Neutrophil (primary cell): ENCODE measurements around the gene NOP9.

Source experiments
- H3K27ac ChIP-seq: fragments of 200-600 bp; sonication (generic); 2 replicates; pipeline ENCODE4 v1.5.1; 2016; ENCODE audit warnings: mild to moderate bottlenecking, moderate library complexity
- H3K27me3 ChIP-seq: fragments of 200-600 bp; sonication (generic); 2 replicates; pipeline ENCODE4 v1.6.0; 2016; ENCODE audit warnings: mild to moderate bottlenecking
- H3K36me3 ChIP-seq: fragments of 200-600 bp; sonication (generic); 2 replicates; pipeline ENCODE4 v1.5.1; 2017
- H3K4me1 ChIP-seq, 2 experiments: fragments of 200-600 bp in 1 of 2; sonication (generic) in 1 of 2; 1 replicate in 1 of 2; 2 replicates in 1 of 2; pipeline versions ENCODE4 v1.5.1 to v1.6.1; 2013 to 2016; ENCODE audit warnings: low read depth in 1 of 2, low read length in 1 of 2, mild to moderate bottlenecking in 1 of 2, moderate library complexity in 1 of 2; ENCODE audit not compliant: control insufficient read depth in 1 of 2, insufficient read depth in 1 of 2
- H3K4me3 ChIP-seq, 2 experiments: fragments of 200-600 bp in 1 of 2; sonication (generic) in 1 of 2; 1 replicate in 1 of 2; 2 replicates in 1 of 2; pipeline ENCODE4 v1.5.1; 2013 to 2016; ENCODE audit warnings: low read depth in 1 of 2, low read length in 1 of 2, mild to moderate bottlenecking in 1 of 2, moderate library complexity in 1 of 2
- H3K9me3 ChIP-seq: fragments of 200-600 bp; sonication (generic); 2 replicates; pipeline ENCODE4 v1.5.1; 2016
- CTCF ChIP-seq: fragments of 200-600 bp; sonication (generic); IDR thresholded peaks from 2 replicates; pipeline ENCODE4 v1.5.1; 2016; ENCODE audit warnings: antibody characterized with exemption

Gene NOP9

GRCh38 chr14:24270537-24271133, 29.0 kb upstream of the NOP9 start:
- Histone ChIP-seq H3K36me3 (peaks cover 39% of the 10 kb centered on the region), H3K27me3 (no peaks in the 10 kb centered on the region), H3K4me3 (peak overlapping the region; percentile 83 to 90), H3K9me3 (no peaks in the 10 kb centered on the region), H3K27ac (peak overlapping the region; percentile 95), H3K4me1 (peaks cover 46 to 48% of the 10 kb centered on the region in 2 experiments)
- TF ChIP-seq CTCF, result no peak

GRCh38 chr14:24271134-24271833, 28.4 kb upstream of the NOP9 start, which contains the start of gene RABGGTA:
Gene RABGGTA (minus strand): TSS chr14:24271597. CDS start chr14:24271115, 482 bp downstream.
- Histone ChIP-seq H3K27ac (peak within 1 kb of the TSS; percentile 95), H3K4me3 (peak within 1 kb of the TSS; percentile 83 to 90), H3K4me1 (peaks cover 49 to 50% of the 10 kb centered on the region in 2 experiments), H3K27me3 (no peaks in the 10 kb centered on the region), H3K36me3 (peaks cover 32% of the 10 kb centered on the region), H3K9me3 (no peaks in the 10 kb centered on the region)
- TF ChIP-seq CTCF, result peak; percentile 95

- Histone ChIP-seq H3K27me3 (no peaks in the 10 kb centered on the region), H3K9me3 (no peaks in the 10 kb centered on the region), H3K4me3 (peak overlapping the region; percentile 83 to 90), H3K36me3 (peaks cover 26% of the 10 kb centered on the region), H3K27ac (peak overlapping the region; percentile 95), H3K4me1 (peaks cover 55 to 56% of the 10 kb centered on the region in 2 experiments)
- no peak for TF ChIP-seq CTCF
These were observed 27.8 kb upstream of the NOP9 start for GRCh38 chr14:24271834-24272263.

- peaks cover 20% of the 10 kb centered on the region for H3K36me3 ChIP-seq
- H3K4me3 ChIP-seq, result no peak overlapping the region
- no peaks in the 10 kb centered on the region for H3K27me3 ChIP-seq
- TF ChIP-seq CTCF, result no peak
- H3K9me3 ChIP-seq, result no peaks in the 10 kb centered on the region
- H3K27ac ChIP-seq, result peak overlapping the region; percentile 95
- H3K4me1 ChIP-seq, result peaks cover 61 to 62% of the 10 kb centered on the region in 2 experiments
These were observed 27.2 kb upstream of the NOP9 start for GRCh38 chr14:24272467-24272866.

GRCh38 chr14:24273422-24273998, 26.1 kb upstream of the NOP9 start:
- peak overlapping the region; percentile 95 for H3K27ac ChIP-seq
- TF ChIP-seq CTCF, result no peak
- H3K9me3 ChIP-seq, result no peaks in the 10 kb centered on the region
- peak overlapping the region in 1 of 2 experiments; percentile 26 for H3K4me3 ChIP-seq
- H3K4me1 ChIP-seq, result peaks cover 71 to 72% of the 10 kb centered on the region in 2 experiments
- peaks cover 11% of the 10 kb centered on the region for H3K36me3 ChIP-seq
- no peaks in the 10 kb centered on the region for H3K27me3 ChIP-seq
